Measurements from ENCODE around the gene CTDP1.

- TF ChIP-seq, protein P1, sequence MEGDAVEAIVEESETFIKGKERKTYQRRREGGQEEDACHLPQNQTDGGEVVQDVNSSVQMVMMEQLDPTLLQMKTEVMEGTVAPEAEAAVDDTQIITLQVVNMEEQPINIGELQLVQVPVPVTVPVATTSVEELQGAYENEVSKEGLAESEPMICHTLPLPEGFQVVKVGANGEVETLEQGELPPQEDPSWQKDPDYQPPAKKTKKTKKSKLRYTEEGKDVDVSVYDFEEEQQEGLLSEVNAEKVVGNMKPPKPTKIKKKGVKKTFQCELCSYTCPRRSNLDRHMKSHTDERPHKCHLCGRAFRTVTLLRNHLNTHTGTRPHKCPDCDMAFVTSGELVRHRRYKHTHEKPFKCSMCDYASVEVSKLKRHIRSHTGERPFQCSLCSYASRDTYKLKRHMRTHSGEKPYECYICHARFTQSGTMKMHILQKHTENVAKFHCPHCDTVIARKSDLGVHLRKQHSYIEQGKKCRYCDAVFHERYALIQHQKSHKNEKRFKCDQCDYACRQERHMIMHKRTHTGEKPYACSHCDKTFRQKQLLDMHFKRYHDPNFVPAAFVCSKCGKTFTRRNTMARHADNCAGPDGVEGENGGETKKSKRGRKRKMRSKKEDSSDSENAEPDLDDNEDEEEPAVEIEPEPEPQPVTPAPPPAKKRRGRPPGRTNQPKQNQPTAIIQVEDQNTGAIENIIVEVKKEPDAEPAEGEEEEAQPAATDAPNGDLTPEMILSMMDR (IDR thresholded peaks at IDR 0.05) = no peak
- TF ChIP-seq POLR2A (IDR thresholded peaks at IDR 0.05) = no peak
Measured at GRCh38 chr18:79640064-79640672, 39.4 kb upstream of the CTDP1 start.

All from lower leg skin (tissue), 3 donors.